OCI-LY1 (cell line): ENCODE measurements around the gene SELPLG.

Experiments used
- H2AFZ ChIP-seq: fragments of 200-600 bp; sonication (generic), shearing (Covaris generic); 2 replicates; pipeline ENCODE4 v1.6.0; 2014; ENCODE audit warnings: antibody characterized with exemption, mild to moderate bottlenecking, low read length
- H3F3A ChIP-seq: fragments of 200-600 bp; sonication (generic), shearing (Covaris generic); 2 replicates; pipeline ENCODE4 v1.6.0; 2014; ENCODE audit warnings: mild to moderate bottlenecking, antibody characterized with exemption, low read length, moderate library complexity; ENCODE audit not compliant: insufficient read depth
- H3K27ac ChIP-seq: fragments of 200-600 bp; sonication (generic); 2 replicates; pipeline ENCODE4 v1.5.1; 2014; ENCODE audit warnings: low read length, mixed run types, mild to moderate bottlenecking, low read depth; ENCODE audit not compliant: poor library complexity, severe bottlenecking
- H3K27me3 ChIP-seq: fragments of 200-600 bp; sonication (generic); 2 replicates; pipeline ENCODE4 v1.6.0; 2014; ENCODE audit warnings: antibody characterized with exemption, mild to moderate bottlenecking, low read length, moderate library complexity; ENCODE audit not compliant: insufficient read depth
- H3K36me3 ChIP-seq: fragments of 200-600 bp; sonication (generic); 2 replicates; pipeline ENCODE4 v1.6.1; 2014; ENCODE audit warnings: mild to moderate bottlenecking, antibody characterized with exemption, low read length, moderate library complexity, mixed read lengths; ENCODE audit not compliant: insufficient read depth
- H3K4me1 ChIP-seq: fragments of 200-600 bp; sonication (generic); 2 replicates; pipeline ENCODE4 v1.5.1; 2014; ENCODE audit warnings: mild to moderate bottlenecking, low read length, moderate library complexity; ENCODE audit not compliant: insufficient read depth, severe bottlenecking
- H3K4me2 ChIP-seq: fragments of 200-600 bp; sonication (generic), shearing (Covaris generic); 2 replicates; pipeline ENCODE4 v1.6.1; 2014; ENCODE audit warnings: low read length
- H3K4me3 ChIP-seq: fragments of 200-600 bp; sonication (generic); 2 replicates; pipeline ENCODE4 v1.5.1; 2014; ENCODE audit warnings: low read length, low read depth, mild to moderate bottlenecking, mixed read lengths; ENCODE audit not compliant: poor library complexity, severe bottlenecking
- H3K79me2 ChIP-seq: fragments of 200-600 bp; shearing (Covaris generic); 2 replicates; pipeline ENCODE4 v1.6.1; 2016; ENCODE audit warnings: mixed run types, low read length, mixed read lengths; ENCODE audit not compliant: insufficient read depth
- H3K9ac ChIP-seq: fragments of 200-600 bp; sonication (generic), shearing (Covaris generic); 2 replicates; pipeline ENCODE4 v1.6.1; 2014; ENCODE audit warnings: mild to moderate bottlenecking, low read length, mixed read lengths
- H3K9me2 ChIP-seq: fragments of 200-600 bp; sonication (generic), shearing (Covaris generic); 2 replicates; pipeline ENCODE4 v1.6.1; 2014; ENCODE audit warnings: low read depth, mild to moderate bottlenecking, low read length, mixed read lengths
- H3K9me3 ChIP-seq: fragments of 200-600 bp; shearing (Covaris generic); 2 replicates; pipeline ENCODE4 v1.6.1; 2014; ENCODE audit warnings: low read length, mixed read lengths
- H4K20me1 ChIP-seq: fragments of 200-600 bp; sonication (generic), shearing (Covaris generic); 2 replicates; pipeline ENCODE4 v1.6.0; 2016; ENCODE audit warnings: mild to moderate bottlenecking, low read length; ENCODE audit not compliant: insufficient read depth
- CTCF ChIP-seq: fragments of 200-600 bp; sonication (generic), shearing (Covaris generic); IDR thresholded peaks from 2 replicates; pipeline ENCODE4 v1.5.1; 2017; ENCODE audit warnings: mild to moderate bottlenecking, antibody characterized with exemption, low read length, moderate library complexity, mixed read lengths
- EZH2 ChIP-seq: fragments of 200-600 bp; sonication (generic), shearing (Covaris generic); IDR thresholded peaks from 2 replicates; pipeline ENCODE4 v1.8.0; 2017; ENCODE audit warnings: borderline replicate concordance, mixed run types, mild to moderate bottlenecking, antibody characterized with exemption, low read length, moderate library complexity, mixed read lengths

SELPLG gene

GRCh38 chr12:108573317-108573716 is 60.4 kb downstream of the SELPLG start:
- H2AFZ ChIP-seq: no peak overlapping the region
- no peak overlapping the region for H3K9ac ChIP-seq
- H3K79me2 ChIP-seq: no peaks in the 10 kb centered on the region
- H3K9me3 ChIP-seq: no peaks in the 10 kb centered on the region
- H3K4me3 ChIP-seq: no peak overlapping the region
- H3K27me3 ChIP-seq: no peaks in the 10 kb centered on the region
- peaks cover 22% of the 10 kb centered on the region for H3K4me1 ChIP-seq
- peaks cover 4% of the 10 kb centered on the region; the same call in 1 of the 2 replicates for H3K36me3 ChIP-seq
- H3K4me2 ChIP-seq: no peak overlapping the region
- no peaks in the 10 kb centered on the region for H3K9me2 ChIP-seq
- no peaks in the 10 kb centered on the region for H3F3A ChIP-seq
- H4K20me1 ChIP-seq: no peaks in the 10 kb centered on the region
- H3K27ac ChIP-seq: no peak overlapping the region
- TF ChIP-seq EZH2 (no peak), CTCF (no peak)

- H3K9me3 ChIP-seq: no peaks in the 10 kb centered on the region
- H2AFZ ChIP-seq: no peak overlapping the region
- no peaks in the 10 kb centered on the region for H3K27me3 ChIP-seq
- no peaks in the 10 kb centered on the region for H3K79me2 ChIP-seq
- TF ChIP-seq CTCF (no peak), EZH2 (no peak)
- no peak overlapping the region for H3K9ac ChIP-seq
- H4K20me1 ChIP-seq: no peaks in the 10 kb centered on the region
- H3K9me2 ChIP-seq: no peaks in the 10 kb centered on the region
- H3F3A ChIP-seq: no peaks in the 10 kb centered on the region
- peaks cover 14% of the 10 kb centered on the region; the same call in 1 of the 2 replicates for H3K36me3 ChIP-seq
- H3K27ac ChIP-seq: no peak overlapping the region
- peaks cover 32% of the 10 kb centered on the region for H3K4me1 ChIP-seq
- H3K4me2 ChIP-seq: no peak overlapping the region
- no peak overlapping the region for H3K4me3 ChIP-seq
Measured at GRCh38 chr12:108572166-108572790, 61.4 kb downstream of the SELPLG start.
